Measurements from ENCODE around the gene SSBP4. TPM values are rescaled to one million over a fixed set of nuclear protein-coding genes. Genes with fewer than 3 reads are reported as not detected.

The SSBP4 gene
- total RNA-seq, 1 donor: 46.2 TPM

GRCh38 chr19:18450931-18451836 is 32.0 kb downstream of the SSBP4 start:
- Histone ChIP-seq H3K4me3 (ENCODE audit: low read length) (no peak overlapping the region), H3K27me3 (ENCODE audit: insufficient read depth, low read length) (no peaks in the 10 kb centered on the region), H3K9me3 (ENCODE audit: low read depth, low read length) (no peaks in the 10 kb centered on the region), H3K4me1 (ENCODE audit: insufficient read depth, low read length) (no peaks in the 10 kb centered on the region)

GRCh38 chr19:18452386-18452785 is 33.2 kb downstream of the SSBP4 start:
- Histone ChIP-seq H3K27me3 (ENCODE audit: insufficient read depth, low read length) (no peaks in the 10 kb centered on the region), H3K9me3 (ENCODE audit: low read depth, low read length) (no peaks in the 10 kb centered on the region), H3K4me1 (ENCODE audit: insufficient read depth, low read length) (no peaks in the 10 kb centered on the region), H3K4me3 (ENCODE audit: low read length) (no peak overlapping the region)

- Histone ChIP-seq H3K4me1 (ENCODE audit: insufficient read depth, low read length) (no peaks in the 10 kb centered on the region), H3K9me3 (ENCODE audit: low read depth, low read length) (no peaks in the 10 kb centered on the region), H3K4me3 (ENCODE audit: low read length) (no peak overlapping the region), H3K27me3 (ENCODE audit: insufficient read depth, low read length) (no peaks in the 10 kb centered on the region)
These were observed 34.2 kb downstream of the SSBP4 start for GRCh38 chr19:18453269-18454024.

GRCh38 chr19:18456279-18456678 is 37.1 kb downstream of the SSBP4 start:
- no peaks in the 10 kb centered on the region for H3K9me3 ChIP-seq (ENCODE audit: low read depth, low read length)
- H3K4me3 ChIP-seq (ENCODE audit: low read length): no peak overlapping the region
- H3K27me3 ChIP-seq (ENCODE audit: insufficient read depth, low read length): no peaks in the 10 kb centered on the region
- no peaks in the 10 kb centered on the region for H3K4me1 ChIP-seq (ENCODE audit: insufficient read depth, low read length)

- no peak overlapping the region for H3K4me3 ChIP-seq (ENCODE audit: low read length)
- H3K4me1 ChIP-seq (ENCODE audit: insufficient read depth, low read length): no peaks in the 10 kb centered on the region
- H3K9me3 ChIP-seq (ENCODE audit: low read depth, low read length): no peaks in the 10 kb centered on the region
- no peaks in the 10 kb centered on the region for H3K27me3 ChIP-seq (ENCODE audit: insufficient read depth, low read length)
These were observed 37.8 kb downstream of the SSBP4 start for GRCh38 chr19:18456974-18457373.

GRCh38 chr19:18457483-18458331 is 38.5 kb downstream of the SSBP4 start:
- no peak overlapping the region for H3K4me3 ChIP-seq (ENCODE audit: low read length)
- H3K4me1 ChIP-seq (ENCODE audit: insufficient read depth, low read length): no peaks in the 10 kb centered on the region
- H3K9me3 ChIP-seq (ENCODE audit: low read depth, low read length): no peaks in the 10 kb centered on the region
- H3K27me3 ChIP-seq (ENCODE audit: insufficient read depth, low read length): no peaks in the 10 kb centered on the region

GRCh38 chr19:18460900-18461299 is 41.7 kb downstream of the SSBP4 start:
- Histone ChIP-seq H3K4me1 (ENCODE audit: insufficient read depth, low read length) (peaks cover 7% of the 10 kb centered on the region), H3K9me3 (ENCODE audit: low read depth, low read length) (no peaks in the 10 kb centered on the region), H3K27me3 (ENCODE audit: insufficient read depth, low read length) (no peaks in the 10 kb centered on the region), H3K4me3 (ENCODE audit: low read length) (no peak overlapping the region)

- H3K4me1 ChIP-seq (ENCODE audit: insufficient read depth, low read length): peaks cover 7% of the 10 kb centered on the region
- no peaks in the 10 kb centered on the region for H3K27me3 ChIP-seq (ENCODE audit: insufficient read depth, low read length)
- H3K4me3 ChIP-seq (ENCODE audit: low read length): no peak overlapping the region
- no peaks in the 10 kb centered on the region for H3K9me3 ChIP-seq (ENCODE audit: low read depth, low read length)
These were observed 42.3 kb downstream of the SSBP4 start for GRCh38 chr19:18461471-18461870.

GRCh38 chr19:18464646-18465045 is 45.4 kb downstream of the SSBP4 start:
- Histone ChIP-seq H3K9me3 (ENCODE audit: low read depth, low read length) (no peaks in the 10 kb centered on the region), H3K4me1 (ENCODE audit: insufficient read depth, low read length) (peaks cover 19% of the 10 kb centered on the region), H3K4me3 (ENCODE audit: low read length) (no peak overlapping the region), H3K27me3 (ENCODE audit: insufficient read depth, low read length) (no peaks in the 10 kb centered on the region)

GRCh38 chr19:18465214-18465963 is 46.2 kb downstream of the SSBP4 start:
- Histone ChIP-seq H3K4me1 (ENCODE audit: insufficient read depth, low read length) (peaks cover 27% of the 10 kb centered on the region), H3K27me3 (ENCODE audit: insufficient read depth, low read length) (no peaks in the 10 kb centered on the region), H3K9me3 (ENCODE audit: low read depth, low read length) (no peaks in the 10 kb centered on the region), H3K4me3 (ENCODE audit: low read length) (no peak overlapping the region)

- H3K27me3 ChIP-seq (ENCODE audit: insufficient read depth, low read length): no peaks in the 10 kb centered on the region
- H3K9me3 ChIP-seq (ENCODE audit: low read depth, low read length): no peaks in the 10 kb centered on the region
- no peak overlapping the region for H3K4me3 ChIP-seq (ENCODE audit: low read length)
- H3K4me1 ChIP-seq (ENCODE audit: insufficient read depth, low read length): peaks cover 30% of the 10 kb centered on the region
These were observed 46.8 kb downstream of the SSBP4 start for GRCh38 chr19:18465964-18466339.

- Histone ChIP-seq H3K27me3 (ENCODE audit: insufficient read depth, low read length) (no peaks in the 10 kb centered on the region), H3K4me1 (ENCODE audit: insufficient read depth, low read length) (peaks cover 30% of the 10 kb centered on the region), H3K4me3 (ENCODE audit: low read length) (no peak overlapping the region), H3K9me3 (ENCODE audit: low read depth, low read length) (no peaks in the 10 kb centered on the region)
These were observed 47.2 kb downstream of the SSBP4 start for GRCh38 chr19:18466354-18466753.

- Histone ChIP-seq H3K4me1 (ENCODE audit: insufficient read depth, low read length) (peaks cover 30% of the 10 kb centered on the region), H3K27me3 (ENCODE audit: insufficient read depth, low read length) (no peaks in the 10 kb centered on the region), H3K4me3 (ENCODE audit: low read length) (no peak overlapping the region), H3K9me3 (ENCODE audit: low read depth, low read length) (no peaks in the 10 kb centered on the region)
These were observed 48.8 kb downstream of the SSBP4 start for GRCh38 chr19:18467978-18468377.

GRCh38 chr19:18468517-18468916 is 49.3 kb downstream of the SSBP4 start:
- Histone ChIP-seq H3K4me3 (ENCODE audit: low read length) (no peak overlapping the region), H3K27me3 (ENCODE audit: insufficient read depth, low read length) (no peaks in the 10 kb centered on the region), H3K4me1 (ENCODE audit: insufficient read depth, low read length) (peaks cover 30% of the 10 kb centered on the region), H3K9me3 (ENCODE audit: low read depth, low read length) (no peaks in the 10 kb centered on the region)
